GM12872 (cell line): ENCODE data around the gene CEP112.

Source experiments
- CTCF ChIP-seq: IDR thresholded peaks from 3 replicates; pipeline ENCODE4 v1.5.1; 2011; ENCODE audit warnings: low read depth, mild to moderate bottlenecking, low read length, moderate library complexity; ENCODE audit not compliant: insufficient read depth

CEP112 gene

DNA sequence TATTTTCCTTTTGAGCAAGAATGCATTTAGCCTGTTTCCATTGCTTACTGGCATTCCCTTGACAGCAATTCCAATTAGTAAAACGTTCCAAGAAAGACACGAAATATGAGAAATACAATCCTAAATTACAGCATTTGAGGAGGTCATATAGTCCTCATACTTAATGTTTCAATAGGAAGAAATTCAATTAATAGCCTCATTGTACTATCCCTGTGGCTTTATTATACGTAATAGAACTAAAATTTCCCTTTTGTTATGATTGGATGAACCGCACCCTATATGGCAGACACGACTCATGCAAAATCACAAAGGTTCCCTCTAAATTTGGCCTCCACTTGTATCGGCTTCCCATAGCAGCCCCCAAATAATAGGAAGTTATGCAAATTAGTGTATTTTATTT lies 291.7 kb downstream of the CEP112 start:
- no peak for TF ChIP-seq CTCF

GRCh38 chr17:65898651-65899050 lies 293.3 kb downstream of the CEP112 start:
- no peak for TF ChIP-seq CTCF

GRCh38 chr17:65896889-65897288 lies 295.0 kb downstream of the CEP112 start:
- TF ChIP-seq CTCF: no peak

- no peak for TF ChIP-seq CTCF
Observed at GRCh38 chr17:65895969-65896368, 296.0 kb downstream of the CEP112 start.

- TF ChIP-seq CTCF: no peak
Observed at GRCh38 chr17:65893692-65894279, 298.1 kb downstream of the CEP112 start.

DNA sequence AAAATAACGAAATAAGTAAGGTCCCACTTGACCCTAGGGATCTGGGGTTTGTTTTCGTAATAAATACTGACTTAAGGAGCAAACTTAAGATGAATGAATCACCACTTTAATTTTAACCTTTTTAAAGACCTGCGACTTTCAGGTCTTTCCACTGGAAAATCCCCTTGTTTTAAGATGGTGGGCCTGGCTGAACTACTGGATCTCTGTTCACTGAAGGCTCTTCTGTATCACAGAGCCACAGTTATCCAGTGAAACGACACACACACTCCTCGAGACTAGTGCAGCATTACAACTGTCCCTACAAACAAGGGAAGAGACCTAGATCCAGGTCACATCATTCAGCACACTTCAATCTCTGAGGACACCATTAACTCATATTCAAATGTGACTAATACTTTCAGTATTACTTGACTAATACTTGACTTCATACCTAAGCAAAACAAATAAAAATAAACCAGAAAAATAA lies 299.0 kb downstream of the CEP112 start:
- no peak for TF ChIP-seq CTCF

- no peak for TF ChIP-seq CTCF
Observed at GRCh38 chr17:65891231-65891735, 300.6 kb downstream of the CEP112 start.

DNA sequence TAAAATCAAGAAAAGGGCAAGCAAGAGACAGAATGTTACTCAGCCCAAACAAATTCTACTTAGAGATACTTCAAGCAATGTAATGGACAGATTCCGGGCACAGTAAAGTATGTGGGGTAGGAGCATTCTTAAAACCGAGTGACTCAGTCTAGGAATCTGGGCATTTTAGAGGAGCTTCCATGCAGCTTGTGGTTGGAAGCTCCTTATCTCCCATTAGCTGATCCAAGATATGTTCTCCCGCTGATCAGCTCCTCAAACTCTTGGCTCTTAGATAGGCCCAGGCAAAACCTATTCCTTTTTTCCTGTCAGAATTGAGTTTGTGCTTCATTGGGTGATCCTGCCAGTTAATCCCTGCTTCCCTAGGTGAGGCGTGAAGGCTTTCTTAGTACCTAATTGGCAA lies 303.3 kb downstream of the CEP112 start:
- no peak for TF ChIP-seq CTCF
